HL-60 (cell line): Measurements from ENCODE around the gene SYT6.

Experiments used
- DNase-seq, 2 experiments: peaks; one replicate each; pipeline ENCODE4 v3.0.0-alpha.2; 2010 to 2020; ENCODE audit warnings: low read depth in 1 of 2, low spot score in 1 of 2
- H3K27ac ChIP-seq: fragments of 250-450 bp; sonication (Bioruptor Pico); replicated peaks from 2 replicates; pipeline ENCODE4 v1.5.1; 2020; ENCODE audit warnings: mild to moderate bottlenecking, moderate library complexity
- H3K27me3 ChIP-seq: fragments of 250-450 bp; sonication (Bioruptor Pico); 2 replicates; pipeline ENCODE4 v1.5.1; 2021; ENCODE audit warnings: mild to moderate bottlenecking, moderate library complexity; ENCODE audit not compliant: insufficient read depth, poor library complexity, severe bottlenecking
- H3K4me3 ChIP-seq: replicated peaks from 2 replicates; pipeline ENCODE4 v1.5.1; 2011; ENCODE audit warnings: mild to moderate bottlenecking, control low read depth, low read length; ENCODE audit not compliant: insufficient read depth
- CTCF ChIP-seq: IDR thresholded peaks from one replicate; pipeline ENCODE4 v1.5.1; 2011; ENCODE audit warnings: low read length, control low read depth, inconsistent platforms; ENCODE audit not compliant: insufficient read depth
- GABPA ChIP-seq: IDR thresholded peaks from 2 replicates; pipeline ENCODE4 v1.6.1; 2012; ENCODE audit warnings: low read depth
- POLR2AphosphoS5 ChIP-seq: IDR thresholded peaks from 2 replicates; pipeline ENCODE4 v1.6.1; 2012; ENCODE audit warnings: low read depth
- SPI1 ChIP-seq: IDR thresholded peaks from 2 replicates; pipeline ENCODE4 v1.6.1; 2012; ENCODE audit warnings: low read depth, mild to moderate bottlenecking, borderline replicate concordance
- TF ChIP-seq, protein P1 (sequence below): IDR thresholded peaks from 2 replicates; pipeline ENCODE4 v1.6.1; 2012; ENCODE audit warnings: low read depth; ENCODE audit not compliant: insufficient replicate concordance

Gene SYT6

GRCh38 chr1:114196992-114197907, 43.6 kb upstream of the SYT6 start:
- TF ChIP-seq POLR2AphosphoS5 (no peak), GABPA (no peak), CTCF (no peak), SPI1 (no peak)
- TF ChIP-seq, protein P1, sequence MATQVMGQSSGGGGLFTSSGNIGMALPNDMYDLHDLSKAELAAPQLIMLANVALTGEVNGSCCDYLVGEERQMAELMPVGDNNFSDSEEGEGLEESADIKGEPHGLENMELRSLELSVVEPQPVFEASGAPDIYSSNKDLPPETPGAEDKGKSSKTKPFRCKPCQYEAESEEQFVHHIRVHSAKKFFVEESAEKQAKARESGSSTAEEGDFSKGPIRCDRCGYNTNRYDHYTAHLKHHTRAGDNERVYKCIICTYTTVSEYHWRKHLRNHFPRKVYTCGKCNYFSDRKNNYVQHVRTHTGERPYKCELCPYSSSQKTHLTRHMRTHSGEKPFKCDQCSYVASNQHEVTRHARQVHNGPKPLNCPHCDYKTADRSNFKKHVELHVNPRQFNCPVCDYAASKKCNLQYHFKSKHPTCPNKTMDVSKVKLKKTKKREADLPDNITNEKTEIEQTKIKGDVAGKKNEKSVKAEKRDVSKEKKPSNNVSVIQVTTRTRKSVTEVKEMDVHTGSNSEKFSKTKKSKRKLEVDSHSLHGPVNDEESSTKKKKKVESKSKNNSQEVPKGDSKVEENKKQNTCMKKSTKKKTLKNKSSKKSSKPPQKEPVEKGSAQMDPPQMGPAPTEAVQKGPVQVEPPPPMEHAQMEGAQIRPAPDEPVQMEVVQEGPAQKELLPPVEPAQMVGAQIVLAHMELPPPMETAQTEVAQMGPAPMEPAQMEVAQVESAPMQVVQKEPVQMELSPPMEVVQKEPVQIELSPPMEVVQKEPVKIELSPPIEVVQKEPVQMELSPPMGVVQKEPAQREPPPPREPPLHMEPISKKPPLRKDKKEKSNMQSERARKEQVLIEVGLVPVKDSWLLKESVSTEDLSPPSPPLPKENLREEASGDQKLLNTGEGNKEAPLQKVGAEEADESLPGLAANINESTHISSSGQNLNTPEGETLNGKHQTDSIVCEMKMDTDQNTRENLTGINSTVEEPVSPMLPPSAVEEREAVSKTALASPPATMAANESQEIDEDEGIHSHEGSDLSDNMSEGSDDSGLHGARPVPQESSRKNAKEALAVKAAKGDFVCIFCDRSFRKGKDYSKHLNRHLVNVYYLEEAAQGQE, result no peak
- Histone ChIP-seq H3K4me3 (no peak overlapping the region), H3K27ac (no peak overlapping the region), H3K27me3 (peaks cover 2% of the 10 kb centered on the region)
- no peak for DNase-seq

DNA sequence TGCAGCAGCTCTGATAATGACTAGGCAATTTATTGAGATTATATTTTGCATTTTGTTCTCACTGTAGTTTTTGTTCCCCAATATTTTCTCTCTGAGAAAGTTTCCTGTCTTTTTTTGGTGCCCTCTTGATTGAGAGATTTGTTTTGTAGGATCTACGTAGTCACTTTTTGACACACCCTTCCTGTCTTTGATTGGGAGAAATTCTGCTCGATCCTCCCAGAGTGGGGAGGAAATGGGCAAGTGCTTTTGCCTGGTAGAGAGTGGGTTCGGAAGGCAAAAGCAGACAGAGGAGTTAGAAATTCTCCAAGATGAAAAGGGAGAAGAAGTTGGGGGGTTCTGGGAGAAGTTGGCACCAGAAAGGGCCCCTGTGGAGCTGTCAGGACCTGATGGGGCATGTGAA, 42.1 kb upstream of the SYT6 start:
- Histone ChIP-seq H3K4me3 (no peak overlapping the region), H3K27me3 (peaks cover 2% of the 10 kb centered on the region), H3K27ac (no peak overlapping the region)
- no peak for DNase-seq
- TF ChIP-seq POLR2AphosphoS5 (no peak), GABPA (no peak), CTCF (no peak), SPI1 (no peak)
- TF ChIP-seq, protein P1, result no peak

GRCh38 chr1:114192328-114192727, 38.7 kb upstream of the SYT6 start:
- no peaks in the 10 kb centered on the region for H3K27me3 ChIP-seq
- no peak overlapping the region for H3K27ac ChIP-seq
- TF ChIP-seq GABPA (no peak), CTCF (no peak), POLR2AphosphoS5 (no peak), SPI1 (no peak)
- TF ChIP-seq, protein P1, result no peak
- DNase-seq, result no peak
- H3K4me3 ChIP-seq, result no peak overlapping the region
